ENCODE measurements around the gene SDHA. TPM values are rescaled to one million over a fixed set of nuclear protein-coding genes. Genes with fewer than 3 reads are reported as not detected.

SDHA gene
- total RNA-seq, 4 donors from 2014 or later, result 59.9 to 70.4 (median 67.8) TPM

DNA sequence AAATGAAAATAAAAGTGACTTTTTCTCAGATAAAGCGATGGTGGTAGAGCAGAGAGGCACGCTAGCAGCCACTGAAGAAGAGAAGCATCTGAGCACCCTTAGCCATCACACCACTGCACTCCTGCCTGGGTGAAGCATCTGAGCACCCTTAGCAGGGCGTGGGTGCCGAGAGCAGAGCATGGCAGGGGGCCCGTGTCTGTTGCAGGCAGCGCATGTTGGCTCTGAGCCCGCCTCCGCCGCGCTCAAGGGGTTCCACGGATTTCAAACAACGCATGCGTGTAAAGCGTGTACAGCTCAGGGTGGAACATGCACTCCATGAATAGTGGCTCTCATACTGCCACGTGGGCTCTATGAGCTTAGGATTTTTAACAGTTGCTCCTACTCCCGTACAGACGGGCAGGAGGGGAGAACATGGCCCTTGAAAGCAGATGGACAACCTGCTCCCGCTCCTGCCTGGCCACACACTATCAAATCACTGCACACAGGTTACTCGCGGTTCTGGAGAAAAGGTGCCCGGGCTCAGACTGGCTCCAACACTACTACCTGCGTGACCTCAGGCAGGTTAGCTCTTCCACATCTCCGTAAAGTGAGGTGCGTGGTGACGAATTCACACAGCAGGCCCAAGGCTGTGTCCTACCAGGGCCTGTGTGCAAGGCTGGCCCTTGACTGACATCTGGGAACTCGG lies 14.7 kb upstream of the SDHA start:
- intact Hi-C loops (cut with DNase I; ENCODE audit: low total_unique reads), result no loop called here
- no peak overlapping the region for H3K4me3 ChIP-seq (ENCODE audit: low read depth, poor library complexity, severe bottlenecking)
- TF ChIP-seq, protein P1, sequence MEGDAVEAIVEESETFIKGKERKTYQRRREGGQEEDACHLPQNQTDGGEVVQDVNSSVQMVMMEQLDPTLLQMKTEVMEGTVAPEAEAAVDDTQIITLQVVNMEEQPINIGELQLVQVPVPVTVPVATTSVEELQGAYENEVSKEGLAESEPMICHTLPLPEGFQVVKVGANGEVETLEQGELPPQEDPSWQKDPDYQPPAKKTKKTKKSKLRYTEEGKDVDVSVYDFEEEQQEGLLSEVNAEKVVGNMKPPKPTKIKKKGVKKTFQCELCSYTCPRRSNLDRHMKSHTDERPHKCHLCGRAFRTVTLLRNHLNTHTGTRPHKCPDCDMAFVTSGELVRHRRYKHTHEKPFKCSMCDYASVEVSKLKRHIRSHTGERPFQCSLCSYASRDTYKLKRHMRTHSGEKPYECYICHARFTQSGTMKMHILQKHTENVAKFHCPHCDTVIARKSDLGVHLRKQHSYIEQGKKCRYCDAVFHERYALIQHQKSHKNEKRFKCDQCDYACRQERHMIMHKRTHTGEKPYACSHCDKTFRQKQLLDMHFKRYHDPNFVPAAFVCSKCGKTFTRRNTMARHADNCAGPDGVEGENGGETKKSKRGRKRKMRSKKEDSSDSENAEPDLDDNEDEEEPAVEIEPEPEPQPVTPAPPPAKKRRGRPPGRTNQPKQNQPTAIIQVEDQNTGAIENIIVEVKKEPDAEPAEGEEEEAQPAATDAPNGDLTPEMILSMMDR (IDR thresholded peaks at IDR 0.05), result no peak
- TF ChIP-seq POLR2A (IDR thresholded peaks at IDR 0.05), result no peak
- 91 to 95% methylated on average over 25 to 26 of the region's 26 CpGs for WGBS, 2 donors
- no peak for DNase-seq (ENCODE audit: low spot score in 2 of 2)

DNA sequence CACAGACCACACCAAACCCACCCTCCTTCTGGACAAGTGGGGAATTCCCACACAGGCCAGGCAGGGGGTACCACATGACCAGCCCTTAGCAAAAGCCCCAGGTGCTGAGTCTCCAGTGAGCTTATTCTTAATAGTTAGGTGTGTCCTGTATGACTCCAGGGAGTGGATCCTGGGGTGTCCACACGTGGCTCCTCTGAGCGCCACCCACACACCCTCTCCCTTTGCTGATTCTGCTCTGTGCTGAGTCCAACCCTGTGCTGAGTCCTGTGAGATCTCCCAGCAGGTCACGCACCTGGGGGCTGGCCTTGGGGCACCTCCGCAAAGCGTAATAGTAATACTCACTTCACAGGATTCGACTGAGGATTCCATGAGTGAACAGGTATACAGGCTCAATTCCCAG lies 14.1 kb upstream of the SDHA start:
- WGBS, 2 donors, result 84 to 85% methylated on average over 6 of the region's 6 CpGs
- H3K4me3 ChIP-seq (ENCODE audit: low read depth, poor library complexity, severe bottlenecking), result no peak overlapping the region
- intact Hi-C loops (cut with DNase I; ENCODE audit: low total_unique reads), result no loop called here
- DNase-seq (ENCODE audit: low spot score in 2 of 2), result no peak
- no peak for TF ChIP-seq POLR2A (IDR thresholded peaks at IDR 0.05)
- TF ChIP-seq, protein P1 (IDR thresholded peaks at IDR 0.05), result no peak

DNA sequence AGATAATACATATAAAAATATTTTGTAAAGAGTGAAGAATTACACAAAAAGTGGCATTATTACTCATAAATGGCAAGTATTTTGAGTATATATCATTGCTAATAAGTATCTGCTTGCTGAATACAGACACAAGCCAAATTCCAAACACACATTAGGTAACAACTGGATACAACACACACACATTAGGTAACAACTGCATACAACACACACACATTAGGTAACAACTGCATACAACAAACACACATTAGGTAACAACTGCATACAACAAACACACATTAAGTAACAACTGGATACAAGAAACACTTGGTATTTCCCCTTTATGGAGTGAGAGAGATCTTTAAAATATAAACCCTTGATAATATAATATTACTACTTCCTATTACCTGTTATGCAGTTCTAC lies 13.7 kb upstream of the SDHA start:
- no peak overlapping the region for H3K4me3 ChIP-seq (ENCODE audit: low read depth, poor library complexity, severe bottlenecking)
- DNase-seq (ENCODE audit: low spot score in 2 of 2), result no peak
- no peak for TF ChIP-seq POLR2A (IDR thresholded peaks at IDR 0.05)
- TF ChIP-seq, protein P1 (IDR thresholded peaks at IDR 0.05), result no peak
- intact Hi-C loops (cut with DNase I; ENCODE audit: low total_unique reads), result no loop called here

DNA sequence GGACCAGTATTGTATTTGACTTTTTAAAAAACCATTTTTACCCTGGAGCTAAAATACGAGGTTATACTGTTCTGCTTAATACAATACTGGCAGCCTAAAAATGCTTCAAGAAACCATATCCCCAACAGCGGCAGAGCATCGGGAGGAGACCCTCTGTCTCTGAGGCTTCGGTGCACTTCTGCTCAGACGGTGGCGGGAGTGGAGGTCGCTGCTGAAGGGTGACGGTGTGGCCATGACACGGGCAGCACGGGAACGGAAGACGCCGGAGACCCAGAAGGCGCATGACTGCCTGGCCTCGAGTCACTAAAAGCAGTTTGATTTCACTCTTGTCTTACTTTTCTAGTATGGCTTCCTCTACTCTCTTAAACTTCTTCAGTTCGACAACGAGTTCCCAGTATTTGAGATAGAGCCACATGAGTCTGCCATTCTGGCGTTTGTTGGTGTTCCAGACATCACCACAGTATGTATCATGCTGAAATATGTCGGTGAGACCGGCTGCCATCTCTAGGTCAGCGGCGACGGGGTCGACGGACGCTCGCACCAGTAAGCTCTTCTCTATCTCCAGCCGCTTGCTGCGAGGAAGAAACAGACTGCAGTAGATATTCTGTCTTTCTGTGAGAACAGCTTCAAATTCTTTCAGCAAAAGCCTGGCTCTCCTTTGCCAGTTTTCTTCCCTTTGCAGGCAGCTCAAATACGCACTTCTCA lies 13.0 kb upstream of the SDHA start:
- TF ChIP-seq, protein P1 (IDR thresholded peaks at IDR 0.05), result no peak
- TF ChIP-seq POLR2A (IDR thresholded peaks at IDR 0.05), result no peak
- WGBS, 2 donors, result 95 to 96% methylated on average over 30 of the region's 30 CpGs
- peak in 1 of 2 donors; percentile 54 for DNase-seq (ENCODE audit: low spot score in 2 of 2)
- intact Hi-C loops (cut with DNase I; ENCODE audit: low total_unique reads), result no loop called here
- H3K4me3 ChIP-seq (ENCODE audit: low read depth, poor library complexity, severe bottlenecking), result no peak overlapping the region

DNA sequence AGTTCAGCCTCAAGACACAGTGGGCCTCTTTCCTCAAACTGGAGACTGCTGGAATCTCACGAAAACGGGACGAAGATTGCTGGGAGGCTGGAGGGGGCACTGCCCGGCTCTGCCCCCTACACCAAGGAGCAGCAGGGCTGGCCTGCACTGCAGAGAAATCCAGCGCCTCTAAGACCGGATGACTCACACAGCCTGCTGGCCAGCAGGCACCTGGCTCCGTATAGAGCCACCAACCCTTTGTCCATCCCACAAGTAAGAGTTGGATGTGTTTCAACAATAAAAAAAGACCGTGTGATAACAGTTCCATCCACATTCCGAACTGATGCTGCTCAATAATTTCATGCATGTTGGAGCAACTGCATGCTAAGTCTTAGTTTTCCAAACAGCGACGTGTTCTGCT lies 11.7 kb upstream of the SDHA start:
- no peak overlapping the region for H3K4me3 ChIP-seq (ENCODE audit: low read depth, poor library complexity, severe bottlenecking)
- no peak for DNase-seq (ENCODE audit: low spot score in 2 of 2)
- TF ChIP-seq POLR2A (IDR thresholded peaks at IDR 0.05), result no peak
- TF ChIP-seq, protein P1 (IDR thresholded peaks at IDR 0.05), result no peak
- intact Hi-C loops (cut with DNase I; ENCODE audit: low total_unique reads), result no loop called here
- WGBS, 2 donors, result 71 to 82% methylated on average over 11 of the region's 11 CpGs

Measured in lower leg skin (tissue), 4 donors.